H1 (cell line): ENCODE measurements around the gene MEIOSIN.

Experiments
- CTCF ChIP-seq, 3 experiments: IDR thresholded peaks; 1 replicate in 2 of 3; 2 replicates in 1 of 3; pipeline versions ENCODE4 v1.5.1 to v1.6.1; 2011; ENCODE audit warnings: low read length in 3 of 3, mild to moderate bottlenecking in 3 of 3, inconsistent platforms in 2 of 3, low read depth in 1 of 3, moderate library complexity in 1 of 3; ENCODE audit not compliant: insufficient read depth in 1 of 3; ENCODE audit errors: control extremely low read depth in 1 of 3
- EGR1 ChIP-seq: IDR thresholded peaks from 2 replicates; pipeline ENCODE4 v1.6.1; 2011; ENCODE audit warnings: low read depth, low read length, borderline replicate concordance
- EZH2 ChIP-seq: fragments of 200-600 bp; sonication (generic); IDR thresholded peaks from 2 replicates; pipeline ENCODE4 v1.7.1; 2012; ENCODE audit warnings: low read depth, mild to moderate bottlenecking, moderate library complexity, low read length, inconsistent platforms; ENCODE audit not compliant: severe bottlenecking
- JUN ChIP-seq: IDR thresholded peaks from 2 replicates; pipeline ENCODE4 v1.6.1; 2011; ENCODE audit warnings: low read depth, mild to moderate bottlenecking, improper control_type of control experiment, low read length
- KDM5A ChIP-seq: fragments of 200-600 bp; IDR thresholded peaks from 2 replicates; pipeline ENCODE4 v1.7.1; 2012; ENCODE audit warnings: mild to moderate bottlenecking, low read length, inconsistent platforms, mixed read lengths
- POLR2A ChIP-seq, 2 experiments: IDR thresholded peaks; 1 replicate in 1 of 2; 2 replicates in 1 of 2; pipeline ENCODE4 v1.6.1; 2011; ENCODE audit warnings: low read depth in 2 of 2, low read length in 2 of 2, mild to moderate bottlenecking in 2 of 2; ENCODE audit errors: control extremely low read depth in 1 of 2
- POLR2AphosphoS5 ChIP-seq: IDR thresholded peaks from 2 replicates; pipeline ENCODE4 v1.6.1; 2011; ENCODE audit warnings: low read depth, low read length
- SP1 ChIP-seq: IDR thresholded peaks from 2 replicates; pipeline ENCODE4 v1.6.1; 2011; ENCODE audit warnings: low read depth, low read length
- TAF1 ChIP-seq: IDR thresholded peaks from 2 replicates; pipeline ENCODE4 v1.6.1; 2011; ENCODE audit warnings: mild to moderate bottlenecking, low read depth, low read length
- TEAD4 ChIP-seq: IDR thresholded peaks from 2 replicates; pipeline ENCODE4 v1.6.1; 2012; ENCODE audit warnings: low read depth, low read length, inconsistent platforms, mixed read lengths

- TF ChIP-seq POLR2A (IDR thresholded peaks at IDR 0.05; ENCODE audit: control extremely low read depth in 1 of 2, low read depth in 2 of 2, low read length in 2 of 2) (no peak), TAF1 (no peak), CTCF (IDR thresholded peaks at IDR 0.05; ENCODE audit: control extremely low read depth in 1 of 3, insufficient read depth in 1 of 3, low read depth in 1 of 3, low read length in 3 of 3) (no peak), TEAD4 (no peak), SP1 (no peak), JUN (no peak), EGR1 (no peak), POLR2AphosphoS5 (no peak), EZH2 (no peak), KDM5A (no peak)
Observed at GRCh38 chr19:45761714-45762113, 28.5 kb downstream of the MEIOSIN start.
